IgD-negative memory B cell (primary cell): ENCODE data around the gene LINS1. TPM values are rescaled to one million over a fixed set of nuclear protein-coding genes. Genes with fewer than 3 reads are reported as not detected.
"Not testable (repeated sequence)": the region's sequence is repeated elsewhere in the genome, so short reads cannot be mapped to it uniquely, and the experiment has no call there.

ENCODE experiments used
- H3K27ac Mint-ChIP-seq, 3 donors: one replicate each; pipeline ENCODE4 v1.8.0; 2020 to 2022; ENCODE audit warnings: mild to moderate bottlenecking in 3 of 3, mixed read lengths in 3 of 3, moderate library complexity in 1 of 3
- H3K27me3 Mint-ChIP-seq: one replicate; pipeline ENCODE4 v1.8.0; 2021; ENCODE audit warnings: mixed read lengths
- H3K36me3 Mint-ChIP-seq: one replicate; pipeline ENCODE4 v1.8.0; 2020; ENCODE audit warnings: mild to moderate bottlenecking, mixed read lengths
- H3K4me1 Mint-ChIP-seq, 3 donors: one replicate each; pipeline ENCODE4 v1.8.0; 2020 to 2022; ENCODE audit warnings: mixed read lengths in 3 of 3, mild to moderate bottlenecking in 1 of 3
- H3K4me3 Mint-ChIP-seq, 4 donors: one replicate each; pipeline ENCODE4 v1.8.0; 2020 to 2022; ENCODE audit warnings: mild to moderate bottlenecking in 4 of 4, mixed read lengths in 4 of 4, moderate library complexity in 3 of 4
- H3K9me3 Mint-ChIP-seq, 3 donors: one replicate each; pipeline ENCODE4 v1.8.0; 2020 to 2021; ENCODE audit warnings: mixed read lengths in 3 of 3, mild to moderate bottlenecking in 1 of 3
- polyA plus RNA-seq: library from polyadenylated mRNA; unstranded; fragments of 300-500 nt; fragmentation: Illumina TruSeq; gene quantifications from one replicate; pipeline ENCODE4 v1.2.3, GENCODE V29; 2021

Gene LINS1
- polyA plus RNA-seq, 1 donor from 2014 or later = 23.2 TPM

DNA sequence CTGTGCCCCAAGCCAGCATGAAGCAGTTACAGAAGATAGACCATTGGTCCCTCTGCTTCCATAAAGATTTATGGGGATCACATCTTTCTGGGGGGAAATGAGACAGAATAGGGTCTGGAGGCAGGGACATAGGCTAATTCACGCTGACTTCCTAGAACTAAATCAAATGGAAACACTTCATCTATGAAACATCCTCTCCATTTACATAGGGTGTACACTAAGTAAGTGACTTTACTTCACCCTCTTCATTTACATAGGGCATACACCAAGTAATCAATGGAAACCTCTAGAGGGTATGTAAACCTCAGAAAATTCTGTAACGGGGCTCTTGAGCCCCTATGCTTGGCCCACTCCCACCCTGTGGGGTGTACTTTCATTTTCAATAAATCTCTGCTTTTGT is 10.1 kb downstream of the LINS1 start:
- no peaks in the 10 kb centered on the region for H3K27me3 Mint-ChIP-seq
- H3K9me3 Mint-ChIP-seq = peaks cover 2 to 10% (median 3%) of the 10 kb centered on the region in 3 donors
- peaks cover 8 to 23% (median 13%) of the 10 kb centered on the region in 3 donors for H3K4me1 Mint-ChIP-seq
- no peak overlapping the region for H3K27ac Mint-ChIP-seq
- H3K4me3 Mint-ChIP-seq = no peak overlapping the region
- peaks cover 10% of the 10 kb centered on the region for H3K36me3 Mint-ChIP-seq

DNA sequence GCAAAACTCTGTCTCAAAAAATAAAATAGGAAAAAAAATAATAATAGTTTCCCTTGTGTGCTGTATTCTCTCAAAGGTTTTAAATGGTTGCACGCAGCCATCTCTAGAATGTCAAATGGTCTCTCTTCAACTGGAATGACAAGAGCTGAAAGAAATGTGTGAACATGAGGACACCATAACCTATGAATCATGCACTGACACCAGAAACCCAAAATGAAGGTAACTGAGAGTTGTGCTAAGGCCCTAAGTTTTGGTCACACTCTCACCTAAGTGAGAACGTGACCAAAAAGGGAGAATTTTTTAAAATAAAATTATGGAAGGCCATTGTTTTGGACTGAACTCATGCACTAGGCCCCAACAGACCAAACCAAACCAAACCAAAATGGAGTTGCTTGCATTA is 10.8 kb downstream of the LINS1 start:
- not testable (repeated sequence) for H3K36me3 Mint-ChIP-seq
- H3K4me1 Mint-ChIP-seq = peaks cover 2 to 16% (median 9%) of the 10 kb centered on the region in 3 donors

DNA sequence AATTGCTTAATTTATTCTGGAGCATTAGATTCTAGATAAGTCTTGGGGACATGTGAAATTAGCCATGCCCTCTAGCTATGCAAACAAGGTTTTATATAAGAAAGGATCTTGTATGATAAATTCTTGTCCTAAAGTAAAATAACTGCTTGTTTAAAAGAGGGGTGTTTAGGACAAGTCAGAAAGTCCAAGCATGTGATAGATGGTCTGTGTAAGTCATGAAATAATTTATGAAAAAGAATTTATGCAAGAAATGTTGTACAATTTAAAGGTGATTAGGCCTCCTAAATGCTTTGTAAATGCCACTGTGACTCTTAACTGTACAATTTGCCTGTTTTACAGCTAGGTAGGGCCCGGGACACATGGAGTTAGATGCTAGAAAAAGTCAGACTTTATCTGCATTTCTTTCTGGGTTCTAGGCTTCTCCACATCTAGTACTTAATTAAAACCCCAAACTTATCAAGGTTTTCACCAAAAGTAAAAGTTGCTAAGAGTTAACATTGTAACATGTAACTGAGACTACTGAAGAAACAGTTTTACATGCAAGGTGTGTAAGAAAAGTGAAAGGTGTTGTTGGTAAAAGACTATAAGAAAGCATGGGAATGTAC is 13.2 kb downstream of the LINS1 start:
- H3K4me3 Mint-ChIP-seq = no peak overlapping the region
- H3K4me1 Mint-ChIP-seq = peaks cover 0 to 8% (median 0%) of the 10 kb centered on the region in 3 donors
- peaks cover 2 to 10% (median 3%) of the 10 kb centered on the region in 3 donors for H3K9me3 Mint-ChIP-seq
- no peaks in the 10 kb centered on the region for H3K27me3 Mint-ChIP-seq
- peaks cover 10% of the 10 kb centered on the region for H3K36me3 Mint-ChIP-seq
- H3K27ac Mint-ChIP-seq = no peak overlapping the region

More for the DNA sequence above, 10.8 kb downstream of the LINS1 start:
- not testable (repeated sequence) for H3K4me3 Mint-ChIP-seq, H3K27me3 Mint-ChIP-seq, H3K27ac Mint-ChIP-seq, H3K9me3 Mint-ChIP-seq

DNA sequence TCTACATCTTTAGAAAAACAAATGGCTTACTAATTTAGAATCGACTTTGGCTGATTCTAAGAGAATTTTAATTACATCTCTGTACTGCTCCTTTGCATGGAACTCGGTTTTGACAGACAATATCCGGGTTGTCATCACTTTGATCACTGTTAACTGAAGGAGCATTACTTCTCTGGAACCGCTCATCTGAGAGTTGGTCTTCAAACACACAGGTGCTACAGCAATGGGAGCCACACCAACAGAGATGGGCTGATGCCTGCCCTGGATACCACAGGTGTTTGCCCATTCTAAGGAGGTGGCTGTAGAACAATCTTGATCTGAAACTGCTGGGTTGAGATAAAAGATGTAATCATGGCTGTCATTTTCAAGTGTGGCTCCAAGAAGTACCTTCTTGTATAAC is 21.6 kb downstream of the LINS1 start:
- Mint-ChIP-seq H3K36me3 (peaks cover 2% of the 10 kb centered on the region), H3K4me3 (no peak overlapping the region), H3K9me3 (no peaks in the 10 kb centered on the region), H3K27me3 (no peaks in the 10 kb centered on the region), H3K27ac (peak overlapping the region in 1 of 3 donors; percentile 59), H3K4me1 (peaks cover 0 to 5% (median 2%) of the 10 kb centered on the region in 3 donors)

DNA sequence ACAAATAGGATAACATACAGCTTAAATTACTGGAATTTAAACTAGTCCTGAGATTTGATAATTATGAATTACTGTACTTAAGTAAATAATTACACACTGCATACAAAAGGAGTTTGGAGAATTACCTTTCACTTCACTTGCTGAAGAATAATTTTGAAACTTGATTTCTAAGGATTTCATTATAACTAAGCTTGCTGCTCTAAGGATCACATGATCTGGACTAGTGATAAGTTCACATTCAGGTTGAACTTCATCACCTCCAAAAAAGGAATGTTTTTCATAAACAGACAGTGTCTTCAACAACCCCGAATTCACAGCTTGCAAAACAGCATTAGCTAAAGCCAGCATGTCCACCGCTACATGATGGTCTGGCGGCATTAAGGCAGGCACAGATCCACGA is 28.5 kb downstream of the LINS1 start:
- Mint-ChIP-seq H3K4me1 (peaks cover 0 to 5% (median 0%) of the 10 kb centered on the region in 3 donors), H3K27ac (no peak overlapping the region)

DNA sequence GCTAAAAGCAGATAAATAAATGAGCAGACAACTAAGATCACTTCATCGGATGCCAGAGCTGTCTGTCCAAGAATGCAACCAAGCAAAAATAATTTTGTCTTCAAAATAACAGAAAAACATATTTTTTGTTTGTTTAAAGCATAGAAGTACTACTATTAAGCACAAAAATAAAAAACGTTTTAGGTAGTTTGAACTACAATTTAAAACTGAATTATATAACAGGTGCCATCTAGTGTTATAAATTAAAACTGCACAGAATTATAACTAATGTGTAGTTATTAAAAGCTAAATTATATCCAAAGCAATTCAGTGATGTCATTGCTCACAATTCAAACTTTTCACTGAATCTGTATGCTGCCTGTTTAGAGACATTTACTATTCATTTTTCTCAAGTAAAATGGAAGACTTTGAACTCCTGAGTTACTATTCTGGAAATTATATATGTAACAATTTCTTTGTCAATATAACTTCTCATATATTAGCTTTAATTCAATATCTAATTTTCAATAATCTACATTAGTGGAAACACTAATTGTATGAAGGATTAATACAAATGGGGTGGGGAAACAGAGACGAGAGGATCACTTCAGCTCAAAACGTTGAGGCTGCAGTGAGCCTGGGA is 29.5 kb downstream of the LINS1 start:
- Mint-ChIP-seq H3K9me3 (no peaks in the 10 kb centered on the region), H3K27me3 (no peaks in the 10 kb centered on the region), H3K27ac (no peak overlapping the region), H3K4me1 (peaks cover 0 to 5% (median 0%) of the 10 kb centered on the region in 3 donors), H3K4me3 (no peak overlapping the region), H3K36me3 (peaks cover 4% of the 10 kb centered on the region)

More for the DNA sequence above, 28.5 kb downstream of the LINS1 start:
- Mint-ChIP-seq H3K4me3 (no peak overlapping the region), H3K36me3 (peaks cover 4% of the 10 kb centered on the region), H3K27me3 (no peaks in the 10 kb centered on the region), H3K9me3 (no peaks in the 10 kb centered on the region)

DNA sequence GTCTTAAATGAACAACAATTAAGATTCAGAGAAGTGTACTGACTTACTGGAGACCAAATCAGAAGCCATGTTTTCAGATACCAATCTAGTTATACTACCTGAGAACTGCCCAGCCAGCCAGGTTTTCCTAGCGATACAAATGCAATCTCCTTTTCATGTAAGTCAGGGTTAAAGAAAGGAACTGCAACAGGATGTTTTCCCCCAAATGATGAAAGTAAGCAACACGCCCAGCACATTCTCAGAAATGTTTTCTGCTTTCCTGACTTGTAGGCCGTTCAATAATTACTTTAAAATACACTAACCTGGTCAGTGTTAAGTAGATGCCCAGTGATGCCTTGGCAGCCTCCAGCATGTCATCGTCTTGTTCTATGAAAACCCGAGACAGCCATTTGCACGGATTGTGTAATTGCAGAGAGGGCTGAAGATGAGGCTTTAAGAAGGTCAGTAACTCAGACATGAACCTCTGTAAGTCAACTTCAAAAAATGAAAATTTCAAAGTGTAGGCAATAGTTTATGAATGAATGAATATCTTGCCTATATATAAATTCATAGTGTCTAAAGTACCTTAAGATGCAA is 30.3 kb downstream of the LINS1 start:
- peak overlapping the region in 1 of 4 donors; percentile 74 for H3K4me3 Mint-ChIP-seq
- H3K9me3 Mint-ChIP-seq = no peaks in the 10 kb centered on the region
- peaks cover 4% of the 10 kb centered on the region for H3K36me3 Mint-ChIP-seq
- H3K27me3 Mint-ChIP-seq = no peaks in the 10 kb centered on the region
- peaks cover 0 to 3% (median 0%) of the 10 kb centered on the region in 3 donors for H3K4me1 Mint-ChIP-seq
- H3K27ac Mint-ChIP-seq = no peak overlapping the region

DNA sequence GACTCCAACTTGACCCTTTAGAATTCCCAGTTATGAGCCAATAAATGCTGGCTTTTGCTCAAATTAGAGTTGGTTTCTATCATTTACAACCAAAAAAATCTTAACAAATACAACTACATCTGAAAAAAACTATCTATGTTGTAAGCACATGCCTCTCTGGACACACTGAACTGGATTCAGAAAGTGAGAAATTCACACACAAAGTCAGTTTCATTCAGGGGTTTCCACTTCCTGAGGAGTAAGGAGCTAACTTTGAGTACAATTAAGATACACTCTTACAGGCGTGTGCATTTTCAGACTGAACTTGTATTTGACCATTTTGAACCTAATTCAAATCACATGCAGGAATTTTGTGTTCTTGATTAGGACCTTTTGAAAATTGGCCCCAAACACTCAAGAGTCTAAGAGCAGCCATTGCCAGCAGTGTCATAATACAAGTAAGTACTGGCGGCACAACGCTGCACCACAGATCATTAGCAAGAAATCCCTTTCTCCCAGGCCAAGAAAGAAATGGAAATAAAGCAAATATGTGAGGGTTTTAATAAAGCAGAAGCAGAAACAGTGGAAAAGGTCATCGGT is 31.2 kb downstream of the LINS1 start:
- no peaks in the 10 kb centered on the region for H3K9me3 Mint-ChIP-seq
- H3K4me1 Mint-ChIP-seq = peaks cover 0 to 2% (median 0%) of the 10 kb centered on the region in 3 donors
- H3K36me3 Mint-ChIP-seq = peaks cover 3% of the 10 kb centered on the region
- H3K27me3 Mint-ChIP-seq = no peaks in the 10 kb centered on the region
- H3K27ac Mint-ChIP-seq = peak overlapping the region in 1 of 3 donors; percentile 2
- H3K4me3 Mint-ChIP-seq = no peak overlapping the region

DNA sequence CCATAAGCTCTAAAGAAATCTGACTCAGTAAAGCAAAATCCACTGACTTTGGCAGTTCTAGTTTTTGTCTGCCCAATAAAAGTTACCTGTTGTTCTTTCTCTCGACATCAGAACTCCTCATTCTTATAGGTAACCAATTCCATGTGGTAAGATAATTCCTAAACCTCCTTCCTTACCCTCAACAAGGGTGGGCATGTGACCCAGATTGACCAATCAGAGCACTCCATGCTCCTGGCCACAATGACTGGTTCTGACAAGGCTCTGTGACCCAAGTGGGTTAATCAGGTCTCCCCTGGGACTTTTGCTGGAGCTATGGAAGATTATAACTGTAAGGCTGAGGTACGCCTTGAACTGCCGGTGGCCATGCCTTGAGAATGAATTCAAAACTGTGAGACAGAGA is 31.7 kb downstream of the LINS1 start:
- Mint-ChIP-seq H3K4me3 (no peak overlapping the region), H3K36me3 (peaks cover 3% of the 10 kb centered on the region), H3K27ac (no peak overlapping the region), H3K4me1 (peaks cover 0 to 2% (median 0%) of the 10 kb centered on the region in 3 donors), H3K9me3 (no peaks in the 10 kb centered on the region), H3K27me3 (no peaks in the 10 kb centered on the region)

DNA sequence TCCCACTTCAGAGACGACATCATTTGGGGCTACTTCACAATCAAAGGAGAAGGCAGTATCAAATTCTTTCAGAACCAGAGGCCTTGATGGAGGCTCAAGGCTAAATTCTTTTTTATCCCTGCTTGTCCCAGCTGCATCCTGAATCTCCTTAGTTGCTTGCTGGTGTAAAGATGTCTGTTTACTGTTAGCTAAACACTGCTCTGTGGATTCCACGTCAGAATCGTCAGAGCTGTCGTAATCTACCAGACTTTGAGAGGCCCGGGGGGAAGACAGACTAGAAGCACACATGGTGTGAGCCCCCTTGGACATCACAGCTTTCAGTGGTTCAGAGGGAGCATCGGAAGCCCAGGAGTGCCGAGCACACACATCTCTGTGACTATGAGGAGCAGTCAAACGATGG is 32.6 kb downstream of the LINS1 start:
- Mint-ChIP-seq H3K9me3 (no peaks in the 10 kb centered on the region), H3K27me3 (no peaks in the 10 kb centered on the region), H3K36me3 (peaks cover 4% of the 10 kb centered on the region), H3K4me1 (peaks cover 0 to 2% (median 0%) of the 10 kb centered on the region in 3 donors), H3K27ac (no peak overlapping the region), H3K4me3 (no peak overlapping the region)

DNA sequence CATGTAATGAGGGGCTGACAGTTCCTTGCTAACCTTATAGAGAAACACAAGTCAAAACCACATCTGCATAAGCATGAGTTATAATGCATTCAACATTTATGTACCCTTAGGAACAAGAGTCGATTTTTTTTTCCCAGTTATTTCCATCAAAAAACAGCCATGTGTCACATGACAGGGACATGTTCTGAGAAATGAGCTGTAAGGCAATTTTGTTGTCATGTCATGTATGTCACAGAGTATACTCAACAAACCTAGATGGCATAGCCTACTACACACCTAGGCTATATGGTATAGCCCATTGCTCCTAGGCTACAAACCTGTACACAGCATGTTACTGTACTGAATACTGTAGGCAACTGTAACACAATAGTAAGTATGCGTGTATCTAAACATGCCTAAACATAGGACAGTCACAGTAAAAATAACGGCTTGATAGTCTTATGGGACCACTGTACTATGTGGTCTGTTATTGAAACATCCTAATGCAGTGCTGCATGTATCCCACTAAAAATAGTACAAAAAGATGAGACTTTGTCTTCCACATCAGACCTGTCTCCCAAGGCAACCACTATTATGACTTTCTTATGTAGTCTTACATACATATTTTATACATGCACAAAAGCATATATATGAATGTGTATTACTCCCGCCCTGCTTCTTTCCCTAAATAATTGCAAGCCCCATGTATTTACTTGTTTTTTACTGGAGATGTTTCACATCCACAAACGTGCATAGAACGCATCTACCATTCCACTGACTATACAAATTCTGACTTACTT is 34.9 kb downstream of the LINS1 start:
- no peak overlapping the region for H3K4me3 Mint-ChIP-seq
- no peaks in the 10 kb centered on the region for H3K9me3 Mint-ChIP-seq
- H3K27me3 Mint-ChIP-seq = no peaks in the 10 kb centered on the region
- peaks cover 0 to 2% (median 0%) of the 10 kb centered on the region in 3 donors for H3K4me1 Mint-ChIP-seq
- peaks cover 1% of the 10 kb centered on the region for H3K36me3 Mint-ChIP-seq
- H3K27ac Mint-ChIP-seq = no peak overlapping the region

DNA sequence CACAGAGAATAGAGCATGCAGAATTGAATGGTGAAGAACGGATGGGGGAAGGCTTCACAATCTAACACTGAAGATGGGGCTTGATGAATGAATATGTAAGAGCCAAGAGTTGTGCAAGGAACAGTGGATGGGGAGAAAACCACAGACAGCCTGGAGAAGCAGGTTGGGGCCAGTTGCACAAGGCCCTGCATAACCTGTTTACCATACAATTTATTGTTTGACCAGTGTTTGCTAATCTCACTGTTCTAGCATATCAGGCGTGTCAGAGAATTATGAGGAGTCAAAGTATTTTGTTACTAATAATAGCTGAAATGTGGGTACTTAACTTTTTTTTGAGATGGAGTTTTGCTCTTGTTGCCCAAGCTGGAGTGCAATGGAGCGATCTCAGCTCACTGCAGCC is 36.4 kb downstream of the LINS1 start:
- Mint-ChIP-seq H3K4me1 (peaks cover 0 to 2% (median 0%) of the 10 kb centered on the region in 3 donors), H3K27ac (no peak overlapping the region), H3K36me3 (peaks cover 4% of the 10 kb centered on the region), H3K4me3 (no peak overlapping the region), H3K9me3 (no peaks in the 10 kb centered on the region), H3K27me3 (no peaks in the 10 kb centered on the region)

DNA sequence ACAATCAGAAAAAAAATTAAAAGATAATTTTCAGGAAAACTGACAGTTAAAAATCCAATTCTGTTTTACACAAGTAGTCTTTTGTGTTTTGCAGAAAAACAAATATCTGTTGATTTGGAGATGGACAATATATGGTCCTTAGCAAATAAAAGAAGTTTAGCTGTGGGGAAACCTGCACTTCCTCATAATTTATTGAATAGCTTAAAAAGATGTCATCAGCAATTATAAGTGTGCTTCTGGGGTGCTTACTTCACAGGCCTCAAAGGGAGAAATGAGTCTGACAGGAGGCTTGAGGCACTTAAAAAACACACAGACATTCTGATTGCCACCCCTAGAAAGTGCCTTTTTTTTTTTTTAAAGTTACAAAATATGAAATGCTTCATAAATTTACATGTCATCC is 41.7 kb downstream of the LINS1 start:
- H3K36me3 Mint-ChIP-seq = peaks cover 4% of the 10 kb centered on the region
- no peaks in the 10 kb centered on the region for H3K9me3 Mint-ChIP-seq
- no peak overlapping the region for H3K4me3 Mint-ChIP-seq
- no peaks in the 10 kb centered on the region for H3K27me3 Mint-ChIP-seq
- H3K27ac Mint-ChIP-seq = no peak overlapping the region
- H3K4me1 Mint-ChIP-seq = peaks cover 0 to 2% (median 0%) of the 10 kb centered on the region in 3 donors

DNA sequence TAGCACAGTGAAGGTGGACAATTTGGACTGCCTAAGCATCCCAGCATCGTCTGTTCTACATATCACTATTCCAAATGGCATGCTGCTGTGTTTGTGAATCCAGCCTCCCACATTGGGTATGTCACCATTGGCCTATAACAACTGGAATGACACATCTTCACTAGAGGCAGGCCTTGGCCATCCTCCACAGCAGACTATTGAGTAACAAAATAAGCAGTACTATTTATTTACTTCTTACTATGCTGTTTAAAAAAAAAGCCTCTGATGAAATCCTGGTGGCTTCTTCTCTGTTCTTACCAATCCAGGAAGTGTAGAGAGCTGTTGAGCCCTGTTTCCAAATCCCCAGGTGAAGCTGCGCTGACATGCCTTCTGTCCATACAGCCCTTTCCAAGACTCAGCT is 42.7 kb downstream of the LINS1 start:
- H3K36me3 Mint-ChIP-seq = peaks cover 2% of the 10 kb centered on the region
- no peaks in the 10 kb centered on the region for H3K27me3 Mint-ChIP-seq
- H3K4me3 Mint-ChIP-seq = no peak overlapping the region
- H3K4me1 Mint-ChIP-seq = no peaks in the 10 kb centered on the region
- H3K9me3 Mint-ChIP-seq = no peaks in the 10 kb centered on the region
- H3K27ac Mint-ChIP-seq = no peak overlapping the region

DNA sequence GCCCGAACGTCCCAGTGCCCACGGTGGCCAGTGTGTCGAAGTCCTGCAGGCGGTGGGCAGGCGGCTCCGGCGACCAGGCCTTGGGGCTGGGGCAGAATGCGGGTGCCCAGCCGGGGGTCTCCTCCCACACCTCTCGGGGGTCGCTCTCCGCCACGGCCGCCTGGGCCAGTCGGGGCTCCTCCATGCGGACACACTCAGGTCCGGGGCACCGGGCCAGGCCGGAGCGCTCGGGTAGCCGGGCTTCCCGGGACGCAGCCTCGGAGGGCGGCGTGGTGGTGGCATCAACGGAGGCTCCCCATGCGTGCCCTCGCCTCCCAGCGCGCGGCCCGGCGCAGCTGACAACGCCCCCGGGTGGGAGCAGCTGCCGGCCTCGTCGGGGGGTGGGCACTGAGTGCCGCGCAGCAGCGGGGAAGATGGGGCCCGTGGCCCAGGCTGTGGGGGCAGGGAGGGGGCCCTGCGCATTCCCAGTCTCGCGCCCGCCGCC is 43.2 kb downstream of the LINS1 start:
- no peaks in the 10 kb centered on the region for H3K27me3 Mint-ChIP-seq
- H3K36me3 Mint-ChIP-seq = peaks cover 2% of the 10 kb centered on the region
- H3K9me3 Mint-ChIP-seq = no peaks in the 10 kb centered on the region
- H3K27ac Mint-ChIP-seq = no peak overlapping the region
- H3K4me1 Mint-ChIP-seq = no peaks in the 10 kb centered on the region
- no peak overlapping the region for H3K4me3 Mint-ChIP-seq
